ENCODE measurements around the gene CMYA5. TPM values are rescaled to one million over a fixed set of nuclear protein-coding genes. Genes with fewer than 3 reads are reported as not detected.

The CMYA5 gene
- total and polyA plus RNA-seq, 11 donors = 279 to 2,421 (median 983) TPM

GRCh38 chr5:79642210-79642609, 47.4 kb upstream of the CMYA5 start:
- Histone ChIP-seq H3K4me3 (no peak overlapping the region), H3K27me3 (no peaks in the 10 kb centered on the region), H3K4me1 (peaks cover 0 to 21% (median 0%) of the 10 kb centered on the region in 12 donors), H3K36me3 (peaks cover 4 to 97% (median 88%) of the 10 kb centered on the region in 9 donors), H3K9me3 (no peaks in the 10 kb centered on the region), H3K27ac (no peak overlapping the region)
- intact Hi-C loops (cut with DNase I) = no loop called here
- no peak for TF ChIP-seq POLR2A (IDR thresholded peaks at IDR 0.05)
- no peak for TF ChIP-seq CTCF (IDR thresholded peaks at IDR 0.05)
- whole genome bisulfite sequencing, 4 donors = 31 to 48% (median 42%) methylated on average over 1 of the region's 1 CpG
- ATAC-seq (peak in 1 of 4 donors; percentile 47), DNase-seq (no peak)

- Histone ChIP-seq H3K36me3 (peaks cover 0 to 86% (median 38%) of the 10 kb centered on the region in 9 donors), H3K27ac (no peak overlapping the region), H3K4me3 (no peak overlapping the region), H3K9me3 (no peaks in the 10 kb centered on the region), H3K4me1 (peaks cover 0 to 9% (median 0%) of the 10 kb centered on the region in 12 donors), H3K27me3 (no peaks in the 10 kb centered on the region)
- ATAC-seq (no peak), DNase-seq (no peak)
- no peak for TF ChIP-seq CTCF (IDR thresholded peaks at IDR 0.05)
- TF ChIP-seq POLR2A (IDR thresholded peaks at IDR 0.05) = no peak
- intact Hi-C loops (cut with DNase I) = no loop called here
- 93 to 98% (median 94%) methylated on average over 6 of the region's 6 CpGs for WGBS, 4 donors
These were observed 35.8 kb upstream of the CMYA5 start for GRCh38 chr5:79653843-79654242.

DNA sequence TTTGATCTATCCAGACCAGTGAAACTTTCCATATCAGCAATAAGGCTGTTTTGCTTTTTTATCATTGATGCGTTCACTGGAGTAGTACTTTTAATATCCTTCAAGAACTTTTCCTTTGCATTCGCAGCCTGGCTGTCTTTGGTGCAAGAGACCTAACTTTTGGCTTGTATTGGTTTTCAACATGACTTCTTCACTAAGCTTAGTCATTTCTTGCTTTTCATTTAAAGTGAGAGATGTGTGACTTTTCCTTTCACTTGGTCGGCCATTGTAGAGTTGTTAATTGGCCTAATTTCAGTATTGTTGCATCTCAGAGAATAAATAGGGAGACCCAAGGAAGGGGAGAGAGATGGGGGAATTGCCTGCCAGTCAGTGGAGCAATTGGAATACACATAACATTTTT, 26.4 kb upstream of the CMYA5 start:
- ATAC-seq (no peak), DNase-seq (no peak)
- Histone ChIP-seq H3K27me3 (no peaks in the 10 kb centered on the region), H3K9me3 (peaks cover 0 to 14% (median 0%) of the 10 kb centered on the region in 12 donors), H3K27ac (no peak overlapping the region), H3K36me3 (peaks cover 0 to 75% (median 65%) of the 10 kb centered on the region in 9 donors), H3K4me3 (no peak overlapping the region), H3K4me1 (no peaks in the 10 kb centered on the region)
- WGBS, 4 donors = 80 to 99% (median 88%) methylated on average over 3 of the region's 3 CpGs
- TF ChIP-seq POLR2A (IDR thresholded peaks at IDR 0.05) (no peak), CTCF (IDR thresholded peaks at IDR 0.05) (no peak)
- intact Hi-C loops (cut with DNase I) = loop anchor here in 1 of 10 donors (10.0 kb wide), 1 partner anchor 192 kb away; no protein-coding TSS in a partner anchor

GRCh38 chr5:79666758-79667157, 22.9 kb upstream of the CMYA5 start:
- Histone ChIP-seq H3K27me3 (no peaks in the 10 kb centered on the region), H3K4me3 (no peak overlapping the region), H3K4me1 (no peaks in the 10 kb centered on the region), H3K36me3 (peaks cover 0 to 80% (median 65%) of the 10 kb centered on the region in 9 donors), H3K9me3 (peaks cover 0 to 12% (median 0%) of the 10 kb centered on the region in 12 donors), H3K27ac (no peak overlapping the region)
- intact Hi-C loops (cut with DNase I) = loop anchor here in 1 of 10 donors (10.0 kb wide), 1 partner anchor 188 kb away; no protein-coding TSS in a partner anchor
- WGBS, 4 donors = 82 to 91% (median 88%) methylated on average over 3 of the region's 3 CpGs
- ATAC-seq (no peak), DNase-seq (no peak)
- TF ChIP-seq CTCF (IDR thresholded peaks at IDR 0.05) (no peak), POLR2A (IDR thresholded peaks at IDR 0.05) (no peak)
